H9 (cell line): ENCODE data around the gene FBXO28. TPM values are rescaled to one million over a fixed set of nuclear protein-coding genes. Genes with fewer than 3 reads are reported as not detected.

Experiments used
- DNase-seq: peaks from one replicate; pipeline ENCODE4 v3.0.0-alpha.2; 2017
- H2AFZ ChIP-seq: one replicate; pipeline ENCODE4 v1.6.1; 2013; ENCODE audit warnings: mild to moderate bottlenecking, low read length, control low read depth, moderate library complexity
- H2AK5ac ChIP-seq: 2 replicates; pipeline ENCODE4 v1.6.1; 2013; ENCODE audit warnings: low read length, control low read depth, mixed read lengths; ENCODE audit not compliant: insufficient read length
- H2BK120ac ChIP-seq: one replicate; pipeline ENCODE4 v1.6.1; 2013; ENCODE audit warnings: low read depth, mild to moderate bottlenecking, low read length, control low read depth, inconsistent platforms; ENCODE audit not compliant: poor library complexity, severe bottlenecking
- H2BK12ac ChIP-seq: 2 replicates; pipeline ENCODE4 v1.6.1; 2013; ENCODE audit warnings: low read length, control low read depth, mixed read lengths, low read depth; ENCODE audit not compliant: insufficient read length
- H2BK15ac ChIP-seq: 2 replicates; pipeline ENCODE4 v1.6.1; 2013; ENCODE audit warnings: low read depth, low read length, control low read depth
- H2BK20ac ChIP-seq: one replicate; pipeline ENCODE4 v1.6.1; 2013; ENCODE audit warnings: low read depth, mild to moderate bottlenecking, low read length, control low read depth, inconsistent platforms; ENCODE audit not compliant: poor library complexity, severe bottlenecking
- H2BK5ac ChIP-seq: 2 replicates; pipeline ENCODE4 v1.6.1; 2013; ENCODE audit warnings: low read length, control low read depth, mixed read lengths; ENCODE audit not compliant: insufficient read length
- H3K14ac ChIP-seq: 2 replicates; pipeline ENCODE4 v1.6.1; 2013; ENCODE audit warnings: low read length, control low read depth; ENCODE audit not compliant: insufficient read depth
- H3K18ac ChIP-seq: 2 replicates; pipeline ENCODE4 v1.6.1; 2013; ENCODE audit warnings: low read depth, mild to moderate bottlenecking, mixed read lengths, low read length, control low read depth; ENCODE audit not compliant: insufficient read length
- H3K23ac ChIP-seq: 2 replicates; pipeline ENCODE4 v1.6.1; 2013; ENCODE audit warnings: low read length, control low read depth, mixed read lengths, low read depth; ENCODE audit not compliant: insufficient read length
- H3K23me2 ChIP-seq: 2 replicates; pipeline ENCODE4 v1.6.1; 2013; ENCODE audit warnings: low read depth, mild to moderate bottlenecking, mixed read lengths, low read length, control low read depth; ENCODE audit not compliant: insufficient read length, poor library complexity, severe bottlenecking
- H3K27ac ChIP-seq: 2 replicates; pipeline ENCODE4 v1.5.1; 2013; ENCODE audit warnings: low read length, control low read depth, mixed read lengths, low read depth; ENCODE audit not compliant: insufficient read length
- H3K27me3 ChIP-seq: 2 replicates; pipeline ENCODE4 v1.6.1; 2013; ENCODE audit warnings: low read length, control low read depth, inconsistent platforms; ENCODE audit not compliant: insufficient read depth
- H3K4ac ChIP-seq: 2 replicates; pipeline ENCODE4 v1.6.1; 2013; ENCODE audit warnings: low read depth, mild to moderate bottlenecking, control low read depth, inconsistent platforms, low read length, moderate library complexity
- H3K4me1 ChIP-seq: 2 replicates; pipeline ENCODE4 v1.6.1; 2013; ENCODE audit warnings: low read length, control low read depth, inconsistent platforms; ENCODE audit not compliant: insufficient read depth
- H3K4me2 ChIP-seq: 2 replicates; pipeline ENCODE4 v1.6.1; 2013; ENCODE audit warnings: low read length, control low read depth, mixed read lengths; ENCODE audit not compliant: insufficient read length, insufficient read depth
- H3K56ac ChIP-seq: 2 replicates; pipeline ENCODE4 v1.6.1; 2013; ENCODE audit warnings: low read depth, mild to moderate bottlenecking, mixed read lengths, low read length, control low read depth; ENCODE audit not compliant: insufficient read length
- H3K79me1 ChIP-seq: 2 replicates; pipeline ENCODE4 v1.6.1; 2013; ENCODE audit warnings: low read depth, mild to moderate bottlenecking, moderate library complexity, low read length, control low read depth, inconsistent platforms; ENCODE audit not compliant: insufficient read depth, poor library complexity, severe bottlenecking
- H3K79me2 ChIP-seq: 2 replicates; pipeline ENCODE4 v1.6.1; 2013; ENCODE audit warnings: low read length, control low read depth, inconsistent platforms; ENCODE audit not compliant: insufficient read depth
- H3K9ac ChIP-seq: 2 replicates; pipeline ENCODE4 v1.6.1; 2013; ENCODE audit warnings: low read length, control low read depth, mixed read lengths; ENCODE audit not compliant: insufficient read length; ENCODE audit errors: extremely low read depth
- H3K9me3 ChIP-seq: one replicate; pipeline ENCODE4 v1.6.1; 2013; ENCODE audit warnings: low read depth, low read length, inconsistent platforms; ENCODE audit not compliant: control insufficient read depth
- H3T11ph ChIP-seq: one replicate; pipeline ENCODE4 v1.6.1; 2013; ENCODE audit warnings: mild to moderate bottlenecking, low read length, control low read depth, inconsistent platforms
- H4K20me1 ChIP-seq: one replicate; pipeline ENCODE4 v1.6.1; 2013; ENCODE audit not compliant: control insufficient read depth, insufficient read length, insufficient read depth
- H4K5ac ChIP-seq: 2 replicates; pipeline ENCODE4 v1.6.1; 2013; ENCODE audit warnings: low read depth, mild to moderate bottlenecking, mixed read lengths, low read length, control low read depth; ENCODE audit not compliant: insufficient read length
- H4K8ac ChIP-seq: replicated peaks from 2 replicates; pipeline ENCODE4 v1.6.1; 2013; ENCODE audit warnings: low read length, control low read depth, mixed read lengths, low read depth; ENCODE audit not compliant: insufficient read length
- H4K91ac ChIP-seq: 2 replicates; pipeline ENCODE4 v1.6.1; 2013; ENCODE audit warnings: low read depth, mild to moderate bottlenecking, moderate library complexity, mixed read lengths, low read length, control low read depth; ENCODE audit not compliant: insufficient read length
- H3K27ac Mint-ChIP-seq, 3 experiments: 2 replicates in 2 of 3; 3 replicates in 1 of 3; pipeline ENCODE4 v1.8.0; 2020 to 2021; ENCODE audit warnings: mixed read lengths in 3 of 3, mild to moderate bottlenecking in 1 of 3, moderate library complexity in 1 of 3
- H3K27me3 Mint-ChIP-seq: 2 replicates; pipeline ENCODE4 v1.8.0; 2021; ENCODE audit warnings: low read depth, mild to moderate bottlenecking, moderate library complexity, mixed read lengths
- H3K36me3 Mint-ChIP-seq, 3 experiments: 2 replicates in 2 of 3; 3 replicates in 1 of 3; pipeline ENCODE4 v1.8.0; 2020 to 2021; ENCODE audit warnings: low read depth in 3 of 3, mixed read lengths in 3 of 3; ENCODE audit not compliant: insufficient read depth in 1 of 3
- H3K4me1 Mint-ChIP-seq, 2 experiments: 2 replicates each; pipeline ENCODE4 v1.8.0; 2020; ENCODE audit warnings: mixed read lengths in 2 of 2
- H3K4me3 Mint-ChIP-seq, 2 experiments: 2 replicates in 1 of 2; 3 replicates in 1 of 2; pipeline ENCODE4 v1.8.0; 2020 to 2021; ENCODE audit warnings: mild to moderate bottlenecking in 2 of 2, mixed read lengths in 2 of 2, moderate library complexity in 1 of 2
- H3K9me3 Mint-ChIP-seq, 2 experiments: 2 replicates in 1 of 2; 3 replicates in 1 of 2; pipeline ENCODE4 v1.8.0; 2020; ENCODE audit warnings: mild to moderate bottlenecking in 2 of 2, mixed read lengths in 2 of 2, moderate library complexity in 1 of 2
- WGBS: extraction: QIAGEN DNeasy Blood & Tissue Kit; methylation state at CpG from one replicate; pipeline ENCODE4 v1.1.7; 2013; ENCODE audit warnings: missing lambda C conversion rate, low lambda C conversion rate, mixed read lengths; ENCODE audit not compliant: insufficient read length; ENCODE audit errors: extremely low coverage; 5-methylcytosine and 5-hydroxymethylcytosine counted together
- total RNA-seq: library from RNA; stranded (reverse); gene quantifications from 2 replicates; pipeline ENCODE4 v1.2.1, GENCODE V29; 2021
- TF ChIP-seq, protein P1 (sequence below): fragments of 200-600 bp; sonication (generic); conservative IDR thresholded peaks from 3 replicates; pipeline ENCODE4 v1.8.0; 2021; ENCODE audit warnings: antibody characterized with exemption, mild to moderate bottlenecking

Gene FBXO28
- total RNA-seq, 1 experiment from 2014 or later, result 55.0 TPM

DNA sequence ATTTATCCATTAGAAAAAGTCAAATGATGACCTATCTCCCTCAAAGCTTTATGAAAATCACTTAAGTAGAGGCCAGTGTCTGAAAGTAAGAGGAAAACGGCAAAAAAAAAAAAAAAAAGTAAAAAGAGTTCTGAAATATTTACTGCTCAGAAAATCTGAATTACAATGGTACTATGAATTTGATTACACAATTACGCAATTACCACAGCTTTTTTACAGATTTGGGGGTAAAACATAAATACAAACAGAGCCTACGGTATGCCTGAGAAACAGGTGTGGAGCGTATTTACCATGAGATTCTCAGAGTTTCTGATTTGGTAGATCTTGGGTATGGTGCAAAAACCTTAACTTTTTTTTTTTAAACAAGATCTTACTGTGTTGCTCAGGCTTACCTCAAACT, 15.9 kb upstream of the FBXO28 start:
- H3K9me3 Mint-ChIP-seq, result peaks cover 5 to 8% of the 10 kb centered on the region in 2 experiments; a peak in 3 of 5 replicates
- H3K79me2 ChIP-seq, result no peaks in the 10 kb centered on the region
- H2AK5ac ChIP-seq, result no peak overlapping the region
- H2BK120ac ChIP-seq, result no peak overlapping the region
- no peaks in the 10 kb centered on the region; the same call in 1 of the 2 replicates for H3K27me3 ChIP-seq
- H4K91ac ChIP-seq, result no peak overlapping the region
- TF ChIP-seq, protein P1, sequence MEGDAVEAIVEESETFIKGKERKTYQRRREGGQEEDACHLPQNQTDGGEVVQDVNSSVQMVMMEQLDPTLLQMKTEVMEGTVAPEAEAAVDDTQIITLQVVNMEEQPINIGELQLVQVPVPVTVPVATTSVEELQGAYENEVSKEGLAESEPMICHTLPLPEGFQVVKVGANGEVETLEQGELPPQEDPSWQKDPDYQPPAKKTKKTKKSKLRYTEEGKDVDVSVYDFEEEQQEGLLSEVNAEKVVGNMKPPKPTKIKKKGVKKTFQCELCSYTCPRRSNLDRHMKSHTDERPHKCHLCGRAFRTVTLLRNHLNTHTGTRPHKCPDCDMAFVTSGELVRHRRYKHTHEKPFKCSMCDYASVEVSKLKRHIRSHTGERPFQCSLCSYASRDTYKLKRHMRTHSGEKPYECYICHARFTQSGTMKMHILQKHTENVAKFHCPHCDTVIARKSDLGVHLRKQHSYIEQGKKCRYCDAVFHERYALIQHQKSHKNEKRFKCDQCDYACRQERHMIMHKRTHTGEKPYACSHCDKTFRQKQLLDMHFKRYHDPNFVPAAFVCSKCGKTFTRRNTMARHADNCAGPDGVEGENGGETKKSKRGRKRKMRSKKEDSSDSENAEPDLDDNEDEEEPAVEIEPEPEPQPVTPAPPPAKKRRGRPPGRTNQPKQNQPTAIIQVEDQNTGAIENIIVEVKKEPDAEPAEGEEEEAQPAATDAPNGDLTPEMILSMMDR, result no peak
- H2BK5ac ChIP-seq, result no peak overlapping the region
- DNase-seq, result no peak
- H3K27ac Mint-ChIP-seq, result no peak overlapping the region
- no peak overlapping the region for H4K5ac ChIP-seq
- no peak overlapping the region for H2BK12ac ChIP-seq
- H3K4me3 Mint-ChIP-seq, result no peak overlapping the region
- H3K79me1 ChIP-seq, result no peaks in the 10 kb centered on the region
- H3K4me2 ChIP-seq, result no peak overlapping the region
- H3K27ac ChIP-seq, result no peak overlapping the region
- H3K23ac ChIP-seq, result no peak overlapping the region
- no peaks in the 10 kb centered on the region for H4K20me1 ChIP-seq
- H3K4ac ChIP-seq, result no peak overlapping the region
- no peaks in the 10 kb centered on the region for H3K4me1 Mint-ChIP-seq
- H3K27me3 Mint-ChIP-seq, result peaks cover 7% of the 10 kb centered on the region
- WGBS, result no CpG with 5 or more reads among the region's 4 CpGs
- H3K23me2 ChIP-seq, result no peaks in the 10 kb centered on the region
- no peak overlapping the region for H3K9ac ChIP-seq
- H3K9me3 ChIP-seq, result no peaks in the 10 kb centered on the region
- H2AFZ ChIP-seq, result no peak overlapping the region
- no peak overlapping the region for H3K18ac ChIP-seq
- no peak overlapping the region for H3K56ac ChIP-seq
- H3K14ac ChIP-seq, result no peak overlapping the region
- H3T11ph ChIP-seq, result no peak overlapping the region
- no peaks in the 10 kb centered on the region for H3K4me1 ChIP-seq
- peaks cover 3 to 7% (median 6%) of the 10 kb centered on the region in 3 experiments; a peak in 4 of 7 replicates for H3K36me3 Mint-ChIP-seq
- H2BK15ac ChIP-seq, result no peak overlapping the region
- H2BK20ac ChIP-seq, result no peak overlapping the region
- H4K8ac ChIP-seq, result no peak overlapping the region
